Astrocyte of the spinal cord (primary cell): ENCODE measurements around the gene PBX2.

Experiments
- DNase-seq: peaks from one replicate; pipeline ENCODE4 v3.0.0; 2011; ENCODE audit warnings: low read depth, low spot score
- H3K4me3 ChIP-seq: 2 replicates; pipeline ENCODE4 v1.5.1; 2011; ENCODE audit warnings: low read depth, mild to moderate bottlenecking, low read length, moderate library complexity
- in situ Hi-C: cut with HindIII; loops from 2 replicates; pipeline ENCODE4 v1.10.0; 2017; ENCODE audit warnings: low sequenced_read_pairs
- TF ChIP-seq, protein P1 (sequence below): IDR thresholded peaks from 2 replicates; pipeline ENCODE4 v1.5.1; 2012; ENCODE audit warnings: low read depth, mild to moderate bottlenecking, low read length, inconsistent platforms

The PBX2 gene

DNA sequence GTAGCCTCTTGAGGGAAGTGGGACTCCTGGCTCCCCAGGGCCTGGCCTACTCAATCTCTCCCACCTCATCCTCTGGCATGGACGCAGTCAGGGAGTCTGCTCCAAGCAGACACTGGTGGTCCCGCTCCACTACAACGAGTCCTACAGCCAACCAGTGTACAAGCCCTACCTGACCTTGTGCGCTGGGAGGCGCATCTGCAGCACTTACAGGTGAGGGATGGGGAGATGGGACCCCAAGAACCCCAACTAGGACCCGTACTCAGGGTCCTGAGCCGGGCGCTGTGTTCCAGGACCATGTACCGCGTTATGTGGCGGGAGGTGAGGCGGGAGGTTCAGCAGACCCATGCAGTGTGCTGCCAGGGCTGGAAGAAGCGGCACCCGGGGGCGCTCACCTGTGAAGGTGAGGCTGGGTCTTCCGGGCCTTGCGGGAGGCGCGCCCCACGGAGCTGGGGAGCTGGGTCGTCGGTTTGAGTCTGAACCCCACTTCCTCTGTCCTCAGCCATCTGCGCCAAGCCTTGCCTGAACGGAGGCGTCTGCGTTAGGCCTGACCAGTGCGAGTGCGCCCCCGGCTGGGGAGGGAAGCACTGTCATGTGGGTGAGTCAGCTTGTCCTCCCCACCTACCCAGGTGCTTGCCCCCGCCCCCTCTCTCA is 23.5 kb downstream of the PBX2 start:
- no peak overlapping the region for H3K4me3 ChIP-seq
- TF ChIP-seq, protein P1, sequence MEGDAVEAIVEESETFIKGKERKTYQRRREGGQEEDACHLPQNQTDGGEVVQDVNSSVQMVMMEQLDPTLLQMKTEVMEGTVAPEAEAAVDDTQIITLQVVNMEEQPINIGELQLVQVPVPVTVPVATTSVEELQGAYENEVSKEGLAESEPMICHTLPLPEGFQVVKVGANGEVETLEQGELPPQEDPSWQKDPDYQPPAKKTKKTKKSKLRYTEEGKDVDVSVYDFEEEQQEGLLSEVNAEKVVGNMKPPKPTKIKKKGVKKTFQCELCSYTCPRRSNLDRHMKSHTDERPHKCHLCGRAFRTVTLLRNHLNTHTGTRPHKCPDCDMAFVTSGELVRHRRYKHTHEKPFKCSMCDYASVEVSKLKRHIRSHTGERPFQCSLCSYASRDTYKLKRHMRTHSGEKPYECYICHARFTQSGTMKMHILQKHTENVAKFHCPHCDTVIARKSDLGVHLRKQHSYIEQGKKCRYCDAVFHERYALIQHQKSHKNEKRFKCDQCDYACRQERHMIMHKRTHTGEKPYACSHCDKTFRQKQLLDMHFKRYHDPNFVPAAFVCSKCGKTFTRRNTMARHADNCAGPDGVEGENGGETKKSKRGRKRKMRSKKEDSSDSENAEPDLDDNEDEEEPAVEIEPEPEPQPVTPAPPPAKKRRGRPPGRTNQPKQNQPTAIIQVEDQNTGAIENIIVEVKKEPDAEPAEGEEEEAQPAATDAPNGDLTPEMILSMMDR: no peak
- DNase-seq: no peak
- in situ Hi-C loops: no loop called here

DNA sequence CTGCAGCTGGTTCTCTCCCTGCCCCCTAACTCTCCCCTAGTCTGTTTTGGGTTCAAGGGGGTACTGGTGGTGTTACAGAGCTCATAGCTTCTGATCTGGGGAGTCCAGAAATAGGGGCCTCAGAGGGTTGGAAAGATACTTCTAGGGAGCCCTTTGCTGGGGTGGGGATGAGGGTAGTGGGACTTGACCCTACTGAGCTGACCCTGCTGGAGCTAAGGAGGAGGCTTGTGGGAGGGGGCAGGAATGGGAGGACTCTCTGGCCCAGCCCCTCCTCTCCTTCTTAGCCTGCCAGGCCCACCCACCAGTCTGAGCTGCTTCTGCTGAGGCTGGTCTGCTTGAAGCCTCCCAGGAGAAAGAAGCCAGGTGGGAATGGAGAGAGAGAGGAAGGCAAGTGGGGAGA is 25.7 kb downstream of the PBX2 start, which contains the start of gene EGFL8:
EGFL8 (plus strand) TSS at position 301 of the 400 bp plus-strand sequence. CDS start 1,571 bp downstream, outside the sequence.
- H3K4me3 ChIP-seq: no peak within 1 kb of the TSS
- DNase-seq: no peak
- TF ChIP-seq, protein P1: no peak
- in situ Hi-C loops: no loop called here

DNA sequence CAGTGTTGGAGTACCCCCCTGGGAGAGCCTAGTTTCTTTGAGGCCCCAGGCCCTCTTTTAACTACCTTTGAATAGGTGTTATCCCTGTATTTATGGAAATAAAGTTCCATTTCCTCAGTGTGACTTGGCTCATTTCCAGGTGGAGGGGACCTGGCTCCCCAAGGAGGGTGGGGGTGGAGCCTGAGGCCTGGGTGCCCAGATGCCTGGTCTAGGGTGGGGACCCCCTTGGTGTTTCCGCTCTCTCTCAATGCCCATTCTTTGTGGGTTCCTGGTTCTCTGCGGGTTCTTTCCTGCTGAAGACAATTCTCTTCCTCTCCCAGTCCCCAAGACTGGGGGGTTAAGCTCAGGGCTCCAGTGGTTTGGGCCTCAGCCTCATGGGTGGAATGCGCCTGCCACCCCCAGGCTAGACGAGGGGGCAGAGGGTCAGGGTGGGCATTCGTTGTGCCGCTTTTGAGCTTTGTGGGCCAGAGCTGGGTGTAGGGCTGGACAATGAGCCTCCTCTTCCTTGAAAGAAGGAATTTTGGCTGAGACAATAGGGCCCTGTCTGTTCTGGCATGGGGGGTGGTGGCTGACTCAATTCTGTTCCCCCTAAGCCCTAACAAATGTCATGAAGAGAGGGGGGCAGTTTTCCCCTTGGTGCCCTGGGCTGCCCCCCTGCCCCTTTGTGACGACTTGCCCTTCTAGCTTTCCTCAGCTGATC is 26.3 kb downstream of the PBX2 start:
- DNase-seq: no peak
- in situ Hi-C loops: no loop called here
- TF ChIP-seq, protein P1: no peak
- H3K4me3 ChIP-seq: no peak overlapping the region

DNA sequence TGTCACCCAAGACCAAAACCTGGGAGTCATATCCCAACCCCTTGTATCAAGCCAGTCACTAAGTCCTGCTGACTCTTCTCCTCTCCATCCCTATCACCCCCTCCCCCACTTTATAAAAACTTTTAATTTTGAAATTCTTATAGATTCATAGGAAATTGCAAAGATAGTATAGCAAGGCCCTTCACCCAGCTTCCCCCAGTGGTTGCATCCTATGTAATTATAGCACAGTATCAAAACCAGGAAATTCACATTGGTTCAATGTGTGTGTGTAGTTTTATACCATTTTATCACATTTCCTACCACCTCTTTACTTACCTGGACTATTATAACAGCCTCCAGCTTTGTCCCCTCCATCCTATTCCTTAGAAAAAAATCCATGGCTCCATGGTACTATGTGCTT is 31.9 kb downstream of the PBX2 start:
- no peak overlapping the region for H3K4me3 ChIP-seq
- TF ChIP-seq, protein P1: no peak
- in situ Hi-C loops: no loop called here
- DNase-seq: no peak

DNA sequence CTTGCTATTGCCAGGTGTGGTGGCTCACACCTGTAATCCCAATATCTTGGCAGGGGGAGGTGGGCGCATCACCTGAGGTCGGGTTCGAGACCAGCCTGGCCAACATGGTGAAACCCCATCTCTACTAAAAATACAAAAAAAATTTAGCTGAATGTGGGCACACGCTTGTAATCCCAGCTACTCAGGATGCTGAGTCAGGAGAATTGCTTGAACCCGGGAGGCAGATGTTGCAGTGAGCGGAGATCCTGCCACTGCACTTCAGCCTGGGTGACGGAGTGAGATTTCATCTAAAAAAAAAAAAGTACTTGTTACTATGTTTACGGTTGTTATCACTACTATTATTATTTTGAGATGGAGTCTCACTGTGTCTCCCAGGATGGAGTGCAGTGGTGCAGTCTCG is 33.1 kb downstream of the PBX2 start:
- in situ Hi-C loops: no loop called here
- no peak overlapping the region for H3K4me3 ChIP-seq
- DNase-seq: no peak
- TF ChIP-seq, protein P1: no peak

DNA sequence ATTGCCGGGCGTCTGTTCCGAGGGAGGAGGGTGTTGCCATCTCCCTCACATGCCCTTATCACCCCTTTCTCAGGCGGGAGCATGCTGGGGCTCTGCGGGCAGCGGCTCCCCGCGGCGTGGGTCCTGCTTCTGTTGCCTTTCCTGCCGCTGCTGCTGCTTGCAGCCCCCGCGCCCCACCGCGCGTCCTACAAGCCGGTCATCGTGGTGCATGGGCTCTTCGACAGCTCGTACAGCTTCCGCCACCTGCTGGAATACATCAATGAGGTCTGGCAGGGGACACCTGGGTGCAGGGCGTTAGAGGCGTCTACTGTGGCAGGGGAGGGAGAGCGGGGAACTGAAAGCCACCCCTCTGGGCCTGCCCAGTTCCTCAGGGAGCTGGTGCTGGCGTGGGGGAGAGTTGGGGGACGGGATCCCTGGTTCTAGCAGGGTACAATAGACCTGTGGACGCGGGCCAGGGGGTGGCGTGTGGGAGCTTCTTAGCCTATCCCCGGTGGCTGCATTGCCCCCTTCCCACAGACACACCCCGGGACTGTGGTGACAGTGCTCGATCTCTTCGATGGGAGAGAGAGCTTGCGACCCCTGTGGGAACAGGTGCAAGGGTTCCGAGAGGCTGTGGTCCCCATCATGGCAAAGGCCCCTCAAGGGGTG is 35.4 kb downstream of the PBX2 start:
- in situ Hi-C loops: no loop called here
- TF ChIP-seq, protein P1: peak; percentile 64
- peak; percentile 64 for DNase-seq
- H3K4me3 ChIP-seq: peak overlapping the region; percentile 82
